Suppressor macrophage treated with lipopolysaccharide for 4 hours (primary cell): ENCODE results near the gene STRAP.
A peak's percentile ranks its signal among the peaks of the same experiment; 100 is the strongest.
"Not testable (repeated sequence)": the region's sequence is repeated elsewhere in the genome, so short reads cannot be mapped to it uniquely, and the experiment has no call there.

ENCODE experiments used
- DNase-seq: peaks from one replicate; pipeline ENCODE4 v3.0.0-alpha.2; 2020

Gene STRAP

GRCh38 chr12:15928870-15929571 is 46.8 kb downstream of the STRAP start:
- DNase-seq: no peak

DNA sequence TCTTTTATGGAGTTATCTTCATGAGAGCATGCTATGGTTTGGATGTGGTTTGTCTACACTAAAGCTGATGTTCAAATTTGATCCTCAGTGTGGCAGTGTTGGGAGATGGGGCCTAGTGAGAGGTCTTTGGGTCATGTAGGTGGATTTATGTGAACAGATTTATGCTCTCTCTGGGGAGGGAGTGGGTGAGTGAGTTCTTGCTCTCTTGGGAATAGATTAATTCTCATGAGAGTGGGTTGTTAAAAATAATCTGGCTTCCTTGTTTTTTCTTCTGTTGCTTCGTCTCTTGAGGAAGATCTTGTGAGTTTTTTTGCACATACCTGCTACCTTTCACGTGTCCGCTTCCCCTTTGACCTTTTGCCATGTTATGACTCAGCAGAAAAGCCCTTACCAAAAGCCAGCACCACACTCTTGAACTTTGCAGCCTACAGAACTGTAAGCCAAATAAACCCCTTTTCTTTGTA is 49.4 kb downstream of the STRAP start:
- no peak for DNase-seq

GRCh38 chr12:15932327-15932726 is 50.1 kb downstream of the STRAP start:
- DNase-seq: no peak

- peak; percentile 52 for DNase-seq
These were observed 50.8 kb downstream of the STRAP start for GRCh38 chr12:15932971-15933370.

- no peak for DNase-seq
These were observed 51.6 kb downstream of the STRAP start for GRCh38 chr12:15933751-15934150.

GRCh38 chr12:15936751-15937150 is 54.6 kb downstream of the STRAP start:
- DNase-seq: no peak

GRCh38 chr12:15937902-15938301 is 55.7 kb downstream of the STRAP start:
- no peak for DNase-seq

GRCh38 chr12:15939111-15939510 is 56.9 kb downstream of the STRAP start:
- no peak for DNase-seq

DNA sequence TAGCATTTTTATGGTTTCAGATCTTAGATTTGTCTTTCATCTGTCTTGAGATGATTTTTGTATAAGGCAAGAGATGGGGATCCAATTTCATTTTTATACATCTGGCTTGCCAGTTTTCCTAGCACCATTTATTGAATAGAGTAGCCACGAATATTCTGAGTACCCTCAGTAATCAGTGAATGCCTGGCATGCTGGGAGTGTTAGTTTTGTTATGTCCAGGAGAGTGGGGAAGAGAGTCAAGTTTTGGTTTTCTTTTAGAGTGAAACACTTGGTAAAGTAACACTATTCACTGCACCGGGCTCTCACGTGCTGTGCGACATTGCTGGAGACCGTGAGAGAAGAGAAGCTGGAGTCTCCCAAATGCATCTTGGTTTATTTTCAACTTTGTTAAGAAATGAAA is 60.3 kb downstream of the STRAP start:
- no peak for DNase-seq

DNA sequence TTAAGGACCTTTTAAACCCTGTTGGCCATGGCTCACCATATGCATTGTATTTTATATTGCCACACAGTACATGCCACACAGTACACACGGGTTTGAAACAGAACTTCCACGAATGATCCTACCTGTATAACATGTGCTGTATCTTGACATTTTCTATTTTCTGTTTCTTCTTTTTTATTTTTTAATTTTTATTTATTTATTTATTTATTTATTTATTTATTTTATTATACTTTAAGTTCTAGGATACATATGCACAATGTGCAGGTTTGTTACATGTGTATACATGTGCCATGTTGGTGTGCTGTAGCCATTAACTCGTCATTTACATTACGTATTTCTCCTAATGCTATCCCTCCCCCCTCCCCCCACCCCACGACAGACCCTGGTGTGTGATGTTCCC is 61.3 kb downstream of the STRAP start:
- DNase-seq: not testable (repeated sequence)

DNA sequence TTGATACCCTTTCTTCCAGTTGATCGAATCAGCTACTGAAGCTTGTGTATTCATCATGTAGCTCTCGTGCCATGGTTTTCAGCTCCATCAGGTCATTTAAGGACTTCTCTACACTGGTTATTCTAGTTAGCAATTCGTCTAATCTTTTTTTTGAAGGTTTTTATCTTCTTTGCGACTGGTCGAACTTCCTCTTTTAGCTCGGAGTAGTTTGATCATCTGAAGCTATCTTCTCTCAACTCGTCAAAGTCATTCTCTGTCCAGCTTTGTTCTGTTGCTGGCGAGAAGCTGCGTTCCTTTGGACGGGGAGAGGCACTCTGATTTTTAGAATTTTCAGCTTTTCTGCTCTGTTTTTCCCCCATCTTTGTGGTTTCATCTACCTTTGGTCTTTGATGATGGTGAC is 66.3 kb downstream of the STRAP start:
- not testable (repeated sequence) for DNase-seq
